ENCODE data around the gene FAM3D.

Gene FAM3D

DNA sequence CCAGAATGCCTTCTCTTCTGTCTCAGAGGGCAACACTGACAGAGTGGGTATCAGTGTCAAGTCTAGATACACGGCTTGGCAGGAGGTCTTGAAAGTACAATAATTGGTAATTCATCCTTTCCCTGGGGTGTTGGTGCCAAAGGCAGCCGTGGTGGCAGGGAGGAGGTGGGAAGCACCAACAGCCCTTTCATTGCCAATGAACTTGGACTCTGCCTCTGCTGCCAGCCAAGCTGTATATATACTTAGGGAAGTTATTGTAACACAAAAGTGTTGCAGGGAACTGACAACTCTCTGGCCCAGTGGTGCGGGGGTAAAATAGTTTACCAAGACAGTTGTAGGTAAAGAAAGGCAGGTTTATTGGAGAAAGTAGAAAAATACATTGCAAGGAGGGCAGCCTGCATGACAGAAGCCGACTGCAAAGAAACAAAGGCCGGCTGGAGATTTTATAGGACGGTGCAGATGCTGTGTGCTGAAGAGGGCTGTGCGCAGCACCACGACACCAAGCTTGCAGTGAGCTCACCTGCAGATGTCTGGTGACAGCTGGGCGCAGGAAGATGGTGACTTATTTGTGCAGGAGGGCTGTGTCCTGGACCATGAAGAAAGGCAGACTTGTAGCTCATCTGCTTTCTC, 4.0 kb upstream of the FAM3D start:
- H3K36me3 Mint-ChIP-seq, result no peaks in the 10 kb centered on the region
- DNase-seq (ENCODE audit: low spot score in 2 of 2), result no peak
- ATAC-seq, result no peak
- no peak overlapping the region for H3K4me3 Mint-ChIP-seq
- H3K27ac Mint-ChIP-seq, result no peak overlapping the region
- no peaks in the 10 kb centered on the region for H3K4me1 Mint-ChIP-seq
- no peaks in the 10 kb centered on the region for H3K9me3 Mint-ChIP-seq

DNA sequence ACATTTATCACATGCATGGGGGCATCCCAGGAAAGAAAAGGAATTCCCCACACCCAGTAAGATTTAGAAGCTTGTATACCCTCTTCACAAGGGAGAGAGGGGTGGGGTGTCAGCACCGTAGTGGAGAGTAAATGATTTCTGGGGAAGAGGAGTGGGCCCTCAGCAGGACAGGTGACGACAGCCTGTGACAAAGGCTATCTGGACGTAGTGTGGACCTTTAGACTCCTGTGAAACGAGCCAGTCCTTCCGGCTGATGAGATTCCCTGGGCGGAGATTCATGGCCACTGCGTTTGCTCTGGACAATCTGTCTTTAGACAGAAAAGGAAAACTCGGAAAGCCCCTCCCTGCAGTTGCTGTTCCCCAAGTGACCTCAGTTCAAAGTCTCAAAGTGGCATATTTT, 1.7 kb upstream of the FAM3D start:
- no peak overlapping the region for H3K4me3 Mint-ChIP-seq
- ATAC-seq, result no peak
- no peaks in the 10 kb centered on the region for H3K36me3 Mint-ChIP-seq

DNA sequence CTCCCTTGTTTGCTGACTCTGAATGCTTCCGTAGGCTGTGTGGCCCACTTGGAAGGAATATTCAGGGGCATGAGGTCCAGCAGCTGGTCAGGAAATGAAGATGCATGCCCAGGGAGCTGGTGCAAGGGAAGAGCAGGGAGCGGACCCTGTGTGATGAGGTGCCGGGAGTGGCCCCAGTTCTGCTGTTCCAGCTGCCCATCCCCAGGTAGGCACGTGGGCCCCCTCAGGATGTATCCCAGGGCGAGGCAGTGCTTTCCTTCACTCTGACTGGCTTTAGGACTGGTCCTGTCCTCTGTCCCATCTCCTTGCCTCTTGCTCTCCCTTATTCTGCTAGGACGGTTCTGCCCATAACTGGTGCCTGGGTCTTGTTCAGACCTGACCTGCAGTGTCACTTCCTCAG, 1.1 kb upstream of the FAM3D start:
- no peak for DNase-seq (ENCODE audit: low spot score in 2 of 2)
- H3K4me1 Mint-ChIP-seq, result no peaks in the 10 kb centered on the region
- H3K27ac Mint-ChIP-seq, result no peak overlapping the region
- H3K9me3 Mint-ChIP-seq, result no peaks in the 10 kb centered on the region
- ATAC-seq, result no peak
- no peaks in the 10 kb centered on the region for H3K36me3 Mint-ChIP-seq
- no peak overlapping the region for H3K4me3 Mint-ChIP-seq

More for the DNA sequence above, 1.7 kb upstream of the FAM3D start:
- DNase-seq (ENCODE audit: low spot score in 2 of 2), result no peak
- Mint-ChIP-seq H3K9me3 (no peaks in the 10 kb centered on the region), H3K4me1 (no peaks in the 10 kb centered on the region), H3K27ac (no peak overlapping the region)

DNA sequence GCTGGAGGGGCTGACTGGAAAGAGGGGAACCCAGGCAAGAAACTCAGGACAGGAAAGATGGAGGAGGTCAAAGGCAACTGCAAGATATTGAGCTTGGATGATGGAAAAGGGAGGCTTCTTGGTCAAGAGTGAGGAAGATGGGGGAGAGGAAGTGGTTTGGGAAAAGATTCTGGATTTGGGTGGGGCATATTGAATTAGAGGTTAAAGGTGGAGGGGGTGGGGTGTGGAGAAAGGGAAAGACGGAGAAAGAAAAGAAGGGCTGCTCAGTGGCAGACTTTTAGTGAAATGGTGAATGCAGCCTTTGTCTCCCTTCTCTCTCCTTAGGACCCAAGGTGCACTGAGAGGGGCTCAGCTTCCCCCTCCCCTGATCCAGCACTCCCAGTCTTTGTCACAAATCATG, 655 bp upstream of the FAM3D start:
- no peak overlapping the region for H3K27ac Mint-ChIP-seq

DNA sequence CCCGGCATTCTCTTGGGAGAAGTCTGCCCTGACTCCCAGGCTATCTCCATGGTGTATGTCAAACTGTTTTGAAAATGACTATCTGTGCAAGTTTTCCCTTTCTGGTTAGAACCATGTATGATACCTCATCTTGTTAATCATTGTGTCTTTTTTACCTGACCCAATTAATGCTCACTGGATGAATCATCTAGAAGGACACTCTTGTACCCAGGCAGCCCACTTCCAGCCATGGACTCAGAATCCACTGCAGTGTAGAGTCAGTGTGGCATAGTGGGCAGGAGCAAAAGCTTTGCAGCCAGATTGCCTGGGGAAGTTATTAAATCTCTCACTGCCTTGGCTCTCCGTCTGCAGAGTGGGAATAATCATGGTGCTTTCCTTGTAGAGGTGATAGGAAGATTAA, 1.2 kb downstream of the FAM3D start:
- Mint-ChIP-seq H3K4me3 (no peak overlapping the region), H3K9me3 (no peaks in the 10 kb centered on the region), H3K4me1 (no peaks in the 10 kb centered on the region), H3K36me3 (no peaks in the 10 kb centered on the region), H3K27ac (no peak overlapping the region)
- DNase-seq (ENCODE audit: low spot score in 2 of 2) (no peak), ATAC-seq (no peak)

More for the DNA sequence above, 655 bp upstream of the FAM3D start:
- no peak overlapping the region for H3K4me3 Mint-ChIP-seq
- H3K4me1 Mint-ChIP-seq, result no peaks in the 10 kb centered on the region
- H3K36me3 Mint-ChIP-seq, result no peaks in the 10 kb centered on the region
- no peak for DNase-seq (ENCODE audit: low spot score in 2 of 2)
- ATAC-seq, result no peak
- no peaks in the 10 kb centered on the region for H3K9me3 Mint-ChIP-seq

DNA sequence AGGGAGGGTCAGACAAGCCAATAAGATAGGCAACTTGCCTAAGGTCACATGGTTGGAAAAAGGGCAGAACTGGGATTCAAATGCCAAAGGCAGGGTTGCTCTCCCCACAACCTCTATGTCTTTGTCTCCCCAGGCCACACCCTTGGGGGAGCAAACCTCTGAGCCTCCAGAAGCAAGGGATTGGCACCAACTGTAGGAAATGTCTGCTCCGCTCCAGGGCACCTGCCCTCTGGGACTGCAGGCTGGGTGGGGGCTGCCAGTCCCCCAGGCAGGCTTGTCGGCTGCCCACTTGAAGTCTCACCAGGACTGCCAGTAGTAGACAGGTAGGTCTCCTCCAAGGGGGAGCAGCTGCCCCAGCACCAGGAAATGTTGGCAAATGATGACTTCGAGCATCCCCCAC, 2.0 kb downstream of the FAM3D start:
- no peak for DNase-seq (ENCODE audit: low spot score in 2 of 2)
- no peak for ATAC-seq
- Mint-ChIP-seq H3K36me3 (no peaks in the 10 kb centered on the region), H3K9me3 (no peaks in the 10 kb centered on the region), H3K4me1 (no peaks in the 10 kb centered on the region), H3K27ac (no peak overlapping the region), H3K4me3 (no peak overlapping the region)

DNA sequence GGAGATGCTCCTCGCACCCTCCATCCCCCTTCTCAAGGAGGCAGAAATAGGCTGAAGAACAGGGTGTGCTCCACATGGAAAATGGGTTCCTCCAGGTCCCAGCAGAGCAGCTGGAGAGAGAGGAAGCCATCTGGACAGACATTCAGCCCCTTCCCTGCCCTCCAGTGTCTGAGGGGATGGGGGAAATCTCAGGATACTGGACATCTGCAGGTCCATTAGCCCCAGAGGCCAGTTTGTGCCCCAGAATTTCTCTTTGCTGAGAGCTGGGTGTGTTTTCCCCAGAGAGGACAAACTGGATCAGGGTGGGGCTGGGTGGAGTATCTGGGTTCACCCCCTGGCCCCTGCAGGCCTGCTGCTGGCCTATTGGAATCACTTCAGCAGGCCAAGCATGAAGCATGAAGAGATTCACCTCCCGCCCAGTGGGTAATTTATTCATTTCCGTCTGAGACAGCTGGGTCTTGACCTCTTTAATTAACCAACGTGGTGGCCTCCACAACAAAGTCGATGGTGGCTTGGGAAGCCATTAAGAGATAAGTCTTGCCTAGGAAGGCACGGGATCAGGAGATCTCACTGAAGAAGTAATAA, 4.6 kb downstream of the FAM3D start:
- no peak for ATAC-seq
- Mint-ChIP-seq H3K9me3 (no peaks in the 10 kb centered on the region), H3K36me3 (no peaks in the 10 kb centered on the region), H3K27ac (no peak overlapping the region), H3K4me3 (no peak overlapping the region), H3K4me1 (no peaks in the 10 kb centered on the region)
- DNase-seq (ENCODE audit: low spot score in 2 of 2), result no peak

DNA sequence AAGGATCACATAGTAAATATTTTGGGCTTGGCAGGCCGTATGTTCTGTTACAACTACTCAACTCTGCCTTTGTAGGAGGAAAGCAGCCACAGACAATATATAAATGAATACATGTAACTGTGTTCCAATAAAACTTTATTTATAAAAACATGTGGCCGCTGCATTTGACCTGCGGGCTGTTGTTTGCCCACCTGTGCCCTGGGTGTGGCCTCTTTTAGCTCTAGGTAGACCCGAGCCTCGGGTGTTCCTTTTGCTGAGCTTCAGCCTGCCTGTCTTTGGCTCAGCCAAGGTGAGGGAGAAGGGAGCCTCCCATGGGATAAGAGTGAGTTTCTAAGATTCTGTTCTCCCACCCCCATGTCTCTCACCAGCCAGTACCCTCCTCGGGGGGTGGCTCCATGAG, 5.6 kb downstream of the FAM3D start:
- Mint-ChIP-seq H3K27ac (no peak overlapping the region), H3K4me1 (no peaks in the 10 kb centered on the region), H3K36me3 (no peaks in the 10 kb centered on the region), H3K4me3 (no peak overlapping the region), H3K9me3 (no peaks in the 10 kb centered on the region)
- DNase-seq (ENCODE audit: low spot score in 2 of 2), result no peak
- no peak for ATAC-seq

DNA sequence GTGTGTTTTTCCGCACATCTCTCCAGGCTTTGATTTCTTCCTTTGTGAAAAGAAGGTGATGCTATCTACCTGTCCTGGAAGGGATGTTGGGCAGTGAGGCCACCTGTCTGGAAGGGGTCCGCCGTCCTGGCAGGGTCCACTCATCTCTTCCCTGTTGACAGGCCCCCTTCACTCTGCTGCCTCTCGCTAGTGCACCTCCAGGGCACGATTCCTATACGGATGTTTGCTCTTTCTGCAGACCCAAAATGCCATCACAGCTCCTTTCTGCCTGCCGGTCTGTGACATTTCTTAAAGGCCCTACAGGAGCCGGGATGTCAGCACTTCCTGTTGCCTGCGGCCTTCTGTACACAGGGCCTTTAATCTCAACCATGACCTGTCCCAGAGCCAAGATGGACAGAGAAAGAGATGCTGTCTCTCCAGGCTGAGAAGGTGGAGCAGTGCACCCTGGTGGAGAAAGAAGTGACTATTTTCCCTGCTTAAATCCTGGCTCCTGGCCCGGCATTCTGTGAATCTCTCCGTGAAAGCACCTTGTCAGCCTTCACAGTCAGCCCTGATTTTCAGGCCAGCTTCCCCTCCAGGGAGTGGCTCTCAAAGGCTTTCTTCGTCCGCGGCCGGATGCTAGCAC, 7.4 kb downstream of the FAM3D start:
- DNase-seq (ENCODE audit: low spot score in 2 of 2) (no peak), ATAC-seq (no peak)
- no peaks in the 10 kb centered on the region for H3K9me3 Mint-ChIP-seq
- H3K4me3 Mint-ChIP-seq, result no peak overlapping the region
- no peaks in the 10 kb centered on the region for H3K36me3 Mint-ChIP-seq
- H3K27ac Mint-ChIP-seq, result no peak overlapping the region
- H3K4me1 Mint-ChIP-seq, result no peaks in the 10 kb centered on the region

DNA sequence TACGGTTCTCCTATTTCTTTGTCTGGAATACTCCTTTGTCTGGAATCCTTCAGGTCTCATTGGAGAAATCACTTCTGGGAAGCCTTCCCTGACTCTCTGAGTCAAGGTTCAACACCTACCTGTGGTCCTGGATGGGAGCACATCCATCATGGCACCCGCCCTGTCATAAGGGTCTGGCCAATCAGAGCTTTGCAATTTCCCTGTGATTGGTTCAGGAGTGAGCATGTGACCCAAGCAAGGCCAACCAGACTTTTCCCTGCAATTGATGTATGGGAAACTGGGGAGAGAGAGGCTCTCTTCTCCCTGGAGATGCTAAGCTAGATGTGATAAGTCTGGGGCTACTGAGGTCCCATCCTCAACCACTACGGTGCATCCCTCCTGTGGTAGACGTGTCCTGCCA, 8.1 kb downstream of the FAM3D start:
- no peaks in the 10 kb centered on the region for H3K9me3 Mint-ChIP-seq
- H3K4me3 Mint-ChIP-seq, result no peak overlapping the region
- ATAC-seq, result no peak
- DNase-seq (ENCODE audit: low spot score in 2 of 2), result no peak
- no peak overlapping the region for H3K27ac Mint-ChIP-seq
- no peaks in the 10 kb centered on the region for H3K4me1 Mint-ChIP-seq
- H3K36me3 Mint-ChIP-seq, result no peaks in the 10 kb centered on the region

DNA sequence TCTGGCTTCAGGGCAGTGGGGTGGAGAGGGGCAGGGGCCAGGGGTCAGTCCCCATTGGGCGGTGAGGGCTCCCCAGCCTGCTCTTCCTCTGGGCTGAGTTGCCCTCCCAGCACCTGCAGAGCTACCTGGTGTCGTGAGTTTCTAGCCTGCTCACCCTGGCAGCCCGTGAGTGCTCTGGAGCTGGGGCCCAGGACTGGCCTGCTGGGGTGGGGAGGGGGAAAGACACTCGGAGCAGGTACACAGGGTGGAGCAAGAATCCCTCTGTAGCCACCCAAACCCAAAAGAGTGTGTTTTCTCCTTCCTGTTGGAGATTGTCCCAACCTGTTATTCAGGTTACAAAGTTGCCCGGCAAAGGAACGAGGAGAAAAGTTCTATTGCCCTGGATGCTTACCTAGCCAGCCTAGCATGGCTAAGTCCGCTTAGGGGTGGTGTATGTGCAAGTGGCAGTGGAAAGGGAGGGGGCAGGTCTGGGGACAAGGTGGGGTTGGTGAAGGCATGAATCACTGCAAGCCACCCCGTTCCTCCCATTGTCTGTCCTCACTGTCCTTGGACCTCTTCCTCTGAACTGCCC, 8.9 kb downstream of the FAM3D start:
- Mint-ChIP-seq H3K4me3 (no peak overlapping the region), H3K9me3 (peaks cover under 1% of the 10 kb centered on the region), H3K27ac (no peak overlapping the region), H3K4me1 (no peaks in the 10 kb centered on the region), H3K36me3 (no peaks in the 10 kb centered on the region)
- DNase-seq (ENCODE audit: low spot score in 2 of 2) (no peak), ATAC-seq (no peak)

DNA sequence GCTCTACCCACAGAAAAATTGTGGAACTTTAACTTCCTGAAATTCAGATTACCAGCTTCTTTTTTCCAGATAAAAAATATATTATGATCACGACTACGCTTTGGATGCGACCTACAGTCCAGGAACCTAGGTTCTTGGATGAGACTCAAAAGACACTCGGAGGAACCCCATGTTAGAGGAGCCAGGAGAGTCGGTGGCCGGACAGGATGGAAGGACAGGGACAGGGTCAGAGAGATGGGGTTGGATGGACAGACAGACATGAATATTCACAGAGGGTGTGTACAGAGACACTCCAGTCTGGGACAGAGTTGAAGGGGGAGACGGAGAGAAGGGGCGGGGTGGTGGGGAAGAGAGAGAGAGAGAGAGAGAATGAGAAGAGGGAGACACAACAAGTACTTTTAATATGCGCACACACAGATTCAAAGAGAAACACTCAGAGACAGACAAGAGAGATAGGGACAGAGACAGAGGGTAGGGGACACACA, 9.5 kb downstream of the FAM3D start:
- Mint-ChIP-seq H3K4me3 (no peak overlapping the region), H3K36me3 (no peaks in the 10 kb centered on the region), H3K4me1 (no peaks in the 10 kb centered on the region), H3K27ac (no peak overlapping the region), H3K9me3 (peaks cover 3% of the 10 kb centered on the region)
- DNase-seq (ENCODE audit: low spot score in 2 of 2) (no peak), ATAC-seq (no peak)

DNA sequence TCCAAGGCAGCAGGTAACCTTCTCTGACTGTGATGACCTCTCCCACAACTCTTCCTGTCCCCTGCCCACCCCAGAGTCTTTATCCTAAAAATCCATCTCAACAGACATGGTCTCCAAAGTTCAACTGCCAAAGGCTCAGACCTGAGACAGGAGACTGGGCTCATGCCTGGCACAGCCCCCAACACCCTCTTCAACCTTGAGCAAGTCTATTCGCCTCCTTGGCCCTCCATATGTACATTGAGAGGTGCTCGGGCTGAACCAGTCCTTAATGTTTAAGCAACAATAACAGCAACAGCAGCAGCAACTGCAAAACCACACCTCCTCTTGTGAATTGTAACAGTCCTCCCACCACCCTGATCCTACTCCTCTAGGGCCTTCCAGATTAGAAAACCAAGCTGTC, 9.9 kb downstream of the FAM3D start:
- Mint-ChIP-seq H3K36me3 (no peaks in the 10 kb centered on the region), H3K27ac (no peak overlapping the region), H3K4me3 (no peak overlapping the region), H3K4me1 (no peaks in the 10 kb centered on the region), H3K9me3 (peaks cover 3% of the 10 kb centered on the region)
- ATAC-seq (no peak), DNase-seq (ENCODE audit: low spot score in 2 of 2) (no peak)

DNA sequence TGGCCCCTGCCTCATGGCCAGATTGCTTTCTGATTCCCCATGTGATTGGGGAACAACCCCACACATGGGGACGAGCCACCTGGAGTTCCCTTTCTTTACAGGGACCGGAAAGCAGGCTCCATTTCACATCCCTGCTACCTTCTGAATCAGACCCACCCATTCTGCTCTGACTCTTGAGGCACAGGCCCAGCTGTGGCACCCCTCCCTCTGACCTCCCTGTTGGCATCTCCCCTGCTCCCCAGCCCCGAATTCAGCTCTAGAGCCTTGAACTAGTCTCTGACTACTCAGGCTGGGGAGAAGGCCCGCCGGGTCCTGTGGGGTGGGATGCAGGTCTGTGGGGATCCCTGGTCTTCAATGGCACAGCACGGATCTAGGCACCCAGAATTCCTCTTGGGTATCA, 12.1 kb downstream of the FAM3D start:
- no peak overlapping the region for H3K27ac Mint-ChIP-seq
- ATAC-seq (no peak), DNase-seq (ENCODE audit: low spot score in 2 of 2) (no peak)
- no peaks in the 10 kb centered on the region for H3K4me1 Mint-ChIP-seq
- no peak overlapping the region for H3K4me3 Mint-ChIP-seq
- H3K36me3 Mint-ChIP-seq, result no peaks in the 10 kb centered on the region
- H3K9me3 Mint-ChIP-seq, result peaks cover 3% of the 10 kb centered on the region

DNA sequence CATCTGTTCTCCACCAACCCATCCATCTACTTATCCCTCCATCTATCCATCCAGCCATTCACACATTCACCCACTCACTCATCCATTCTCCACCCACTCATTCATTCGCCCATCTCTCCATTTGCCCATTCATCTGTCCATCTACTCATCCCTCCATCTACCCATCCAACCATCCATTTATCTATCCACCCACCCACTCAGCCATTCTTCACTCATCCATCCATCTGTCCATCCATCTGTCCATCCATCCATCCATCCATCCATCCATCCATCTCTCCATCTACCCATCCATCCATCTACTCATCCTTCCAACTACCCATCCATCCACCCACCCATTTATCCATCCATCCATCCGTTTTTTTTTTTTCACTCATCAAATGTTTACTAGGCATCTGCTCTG, 13.9 kb downstream of the FAM3D start:
- Mint-ChIP-seq H3K4me1 (no peaks in the 10 kb centered on the region), H3K4me3 (no peak overlapping the region), H3K9me3 (peaks cover 3% of the 10 kb centered on the region), H3K27ac (no peak overlapping the region), H3K36me3 (no peaks in the 10 kb centered on the region)
- DNase-seq (ENCODE audit: low spot score in 2 of 2), result no peak
- no peak for ATAC-seq

DNA sequence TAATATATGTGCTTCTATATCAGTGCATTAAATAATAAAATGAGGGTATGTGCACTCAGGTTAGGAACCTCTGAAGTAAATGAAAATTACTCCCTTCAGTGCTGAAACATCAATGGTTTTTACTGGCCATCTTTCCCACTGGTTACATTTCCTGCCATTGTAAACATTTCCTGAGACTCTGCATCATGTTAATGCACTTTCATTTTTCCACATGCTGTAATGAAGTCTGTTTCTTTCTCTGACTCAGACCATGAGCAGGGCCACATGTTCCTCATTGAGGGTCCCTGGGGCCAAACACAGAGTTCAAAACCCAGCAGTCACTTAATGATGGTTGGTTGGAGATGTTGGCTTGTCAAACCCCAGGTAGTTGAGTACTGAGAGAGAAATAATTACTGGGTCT, 15.3 kb downstream of the FAM3D start:
- H3K4me1 Mint-ChIP-seq, result no peaks in the 10 kb centered on the region
- DNase-seq (ENCODE audit: low spot score in 2 of 2) (no peak), ATAC-seq (no peak)
- H3K4me3 Mint-ChIP-seq, result no peak overlapping the region
- H3K27ac Mint-ChIP-seq, result no peak overlapping the region
- peaks cover 3% of the 10 kb centered on the region for H3K9me3 Mint-ChIP-seq
- H3K36me3 Mint-ChIP-seq, result no peaks in the 10 kb centered on the region

Data from stimulated activated effector memory CD8-positive, alpha-beta T cell treated with anti-CD3 and anti-CD28 coated beads, Interleukin-12 subunit alpha, Interleukin-12 subunit beta, amount 100 ng/mL, for 72 hours (primary cell).